HG03103 (cell line): Measurements from ENCODE around the gene MUSK.

ENCODE experiments used
- ATAC-seq: cut with Tn5 transposase; IDR thresholded peaks from one replicate; pipeline ENCODE4 v1.9.1; 2021; ENCODE audit warnings: low read depth; ENCODE audit not compliant: unreplicated experiment

Gene MUSK

GRCh38 chr9:110668570-110669167 lies at the start of gene MUSK:
Gene MUSK, plus strand, starts transcription at chr9:110668791. Its CDS starts 114 bp downstream, at chr9:110668905.
- ATAC-seq = no peak

GRCh38 chr9:110619831-110620230 lies 48.8 kb upstream of the MUSK start:
- ATAC-seq = no peak

GRCh38 chr9:110620726-110621125 lies 47.9 kb upstream of the MUSK start:
- no peak for ATAC-seq

GRCh38 chr9:110622368-110622767 lies 46.2 kb upstream of the MUSK start:
- ATAC-seq = no peak

GRCh38 chr9:110623462-110624025 lies 45.0 kb upstream of the MUSK start:
- no peak for ATAC-seq

- ATAC-seq = peak; percentile 96
Observed at GRCh38 chr9:110626101-110626829, 42.3 kb upstream of the MUSK start.

GRCh38 chr9:110635589-110635988 lies 33.0 kb upstream of the MUSK start:
- no peak for ATAC-seq

GRCh38 chr9:110638381-110638954 lies 30.1 kb upstream of the MUSK start:
- ATAC-seq = no peak

- ATAC-seq = no peak
Observed at GRCh38 chr9:110640736-110641135, 27.9 kb upstream of the MUSK start.

GRCh38 chr9:110641293-110641692 lies 27.3 kb upstream of the MUSK start:
- no peak for ATAC-seq

GRCh38 chr9:110648696-110649095 lies 19.9 kb upstream of the MUSK start:
- no peak for ATAC-seq

- ATAC-seq = no peak
Observed at GRCh38 chr9:110650261-110650660, 18.3 kb upstream of the MUSK start.

GRCh38 chr9:110650991-110651411 lies 17.6 kb upstream of the MUSK start:
- ATAC-seq = no peak

- ATAC-seq = no peak
Observed at GRCh38 chr9:110655754-110656641, 12.6 kb upstream of the MUSK start.

GRCh38 chr9:110659891-110660541 lies 8.6 kb upstream of the MUSK start:
- no peak for ATAC-seq

- ATAC-seq = no peak
Observed at GRCh38 chr9:110669433-110669832, 842 bp downstream of the MUSK start.

GRCh38 chr9:110671849-110672248 lies 3.3 kb downstream of the MUSK start:
- no peak for ATAC-seq

GRCh38 chr9:110672873-110673510 lies 4.4 kb downstream of the MUSK start:
- no peak for ATAC-seq

GRCh38 chr9:110687497-110687896 lies 18.9 kb downstream of the MUSK start:
- ATAC-seq = no peak

- no peak for ATAC-seq
Observed at GRCh38 chr9:110688329-110688728, 19.7 kb downstream of the MUSK start.
